ENCODE data around the gene KLHL26. TPM values are rescaled to one million over a fixed set of nuclear protein-coding genes. Genes with fewer than 3 reads are reported as not detected.

The KLHL26 gene
- total and polyA plus RNA-seq, 4 donors, result 2.3 to 5.9 (median 2.4) TPM

DNA sequence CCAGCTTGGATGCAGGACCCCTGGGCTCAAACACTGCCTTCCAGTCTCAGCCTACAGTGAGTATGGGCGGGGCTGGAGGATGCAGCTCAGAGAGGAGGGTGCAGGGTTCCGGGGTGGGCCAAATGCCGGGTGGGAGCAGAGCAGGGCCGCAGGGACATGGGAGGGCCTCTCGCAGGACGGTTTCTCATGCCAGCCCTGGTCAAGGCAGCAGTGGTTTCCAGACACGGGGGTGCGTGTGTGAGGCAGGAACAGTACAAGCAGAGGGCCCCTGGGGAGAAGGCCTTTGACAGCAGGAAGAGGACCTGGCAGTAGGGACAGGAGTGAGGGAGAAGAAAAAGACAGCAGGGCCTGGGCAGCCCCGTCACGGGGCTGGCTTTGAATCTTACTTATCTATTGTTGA is 80.8 kb downstream of the KLHL26 start:
- 94% methylated on average over 10 of the region's 10 CpGs for WGBS
- TF ChIP-seq HNF4A (conservative IDR thresholded peaks at IDR 0.05) (no peak), YY1 (IDR thresholded peaks at IDR 0.05) (no peak), RAD21 (IDR thresholded peaks at IDR 0.05) (no peak), JUND (IDR thresholded peaks at IDR 0.05) (no peak), TAF1 (conservative IDR thresholded peaks at IDR 0.05) (no peak), FOXA1 (IDR thresholded peaks at IDR 0.05) (no peak), EGR1 (IDR thresholded peaks at IDR 0.05; ENCODE audit: low read depth in 2 of 2) (no peak), RXRA (IDR thresholded peaks at IDR 0.05) (no peak), SP1 (IDR thresholded peaks at IDR 0.05) (no peak), FOXA2 (IDR thresholded peaks at IDR 0.05) (no peak), NR2F2 (IDR thresholded peaks at IDR 0.05) (no peak)
- TF ChIP-seq, protein P1, sequence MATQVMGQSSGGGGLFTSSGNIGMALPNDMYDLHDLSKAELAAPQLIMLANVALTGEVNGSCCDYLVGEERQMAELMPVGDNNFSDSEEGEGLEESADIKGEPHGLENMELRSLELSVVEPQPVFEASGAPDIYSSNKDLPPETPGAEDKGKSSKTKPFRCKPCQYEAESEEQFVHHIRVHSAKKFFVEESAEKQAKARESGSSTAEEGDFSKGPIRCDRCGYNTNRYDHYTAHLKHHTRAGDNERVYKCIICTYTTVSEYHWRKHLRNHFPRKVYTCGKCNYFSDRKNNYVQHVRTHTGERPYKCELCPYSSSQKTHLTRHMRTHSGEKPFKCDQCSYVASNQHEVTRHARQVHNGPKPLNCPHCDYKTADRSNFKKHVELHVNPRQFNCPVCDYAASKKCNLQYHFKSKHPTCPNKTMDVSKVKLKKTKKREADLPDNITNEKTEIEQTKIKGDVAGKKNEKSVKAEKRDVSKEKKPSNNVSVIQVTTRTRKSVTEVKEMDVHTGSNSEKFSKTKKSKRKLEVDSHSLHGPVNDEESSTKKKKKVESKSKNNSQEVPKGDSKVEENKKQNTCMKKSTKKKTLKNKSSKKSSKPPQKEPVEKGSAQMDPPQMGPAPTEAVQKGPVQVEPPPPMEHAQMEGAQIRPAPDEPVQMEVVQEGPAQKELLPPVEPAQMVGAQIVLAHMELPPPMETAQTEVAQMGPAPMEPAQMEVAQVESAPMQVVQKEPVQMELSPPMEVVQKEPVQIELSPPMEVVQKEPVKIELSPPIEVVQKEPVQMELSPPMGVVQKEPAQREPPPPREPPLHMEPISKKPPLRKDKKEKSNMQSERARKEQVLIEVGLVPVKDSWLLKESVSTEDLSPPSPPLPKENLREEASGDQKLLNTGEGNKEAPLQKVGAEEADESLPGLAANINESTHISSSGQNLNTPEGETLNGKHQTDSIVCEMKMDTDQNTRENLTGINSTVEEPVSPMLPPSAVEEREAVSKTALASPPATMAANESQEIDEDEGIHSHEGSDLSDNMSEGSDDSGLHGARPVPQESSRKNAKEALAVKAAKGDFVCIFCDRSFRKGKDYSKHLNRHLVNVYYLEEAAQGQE (IDR thresholded peaks at IDR 0.05), result no peak
- TF ChIP-seq, protein P2, sequence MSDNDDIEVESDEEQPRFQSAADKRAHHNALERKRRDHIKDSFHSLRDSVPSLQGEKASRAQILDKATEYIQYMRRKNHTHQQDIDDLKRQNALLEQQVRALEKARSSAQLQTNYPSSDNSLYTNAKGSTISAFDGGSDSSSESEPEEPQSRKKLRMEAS (IDR thresholded peaks at IDR 0.05), result no peak
- TF ChIP-seq, protein P3, sequence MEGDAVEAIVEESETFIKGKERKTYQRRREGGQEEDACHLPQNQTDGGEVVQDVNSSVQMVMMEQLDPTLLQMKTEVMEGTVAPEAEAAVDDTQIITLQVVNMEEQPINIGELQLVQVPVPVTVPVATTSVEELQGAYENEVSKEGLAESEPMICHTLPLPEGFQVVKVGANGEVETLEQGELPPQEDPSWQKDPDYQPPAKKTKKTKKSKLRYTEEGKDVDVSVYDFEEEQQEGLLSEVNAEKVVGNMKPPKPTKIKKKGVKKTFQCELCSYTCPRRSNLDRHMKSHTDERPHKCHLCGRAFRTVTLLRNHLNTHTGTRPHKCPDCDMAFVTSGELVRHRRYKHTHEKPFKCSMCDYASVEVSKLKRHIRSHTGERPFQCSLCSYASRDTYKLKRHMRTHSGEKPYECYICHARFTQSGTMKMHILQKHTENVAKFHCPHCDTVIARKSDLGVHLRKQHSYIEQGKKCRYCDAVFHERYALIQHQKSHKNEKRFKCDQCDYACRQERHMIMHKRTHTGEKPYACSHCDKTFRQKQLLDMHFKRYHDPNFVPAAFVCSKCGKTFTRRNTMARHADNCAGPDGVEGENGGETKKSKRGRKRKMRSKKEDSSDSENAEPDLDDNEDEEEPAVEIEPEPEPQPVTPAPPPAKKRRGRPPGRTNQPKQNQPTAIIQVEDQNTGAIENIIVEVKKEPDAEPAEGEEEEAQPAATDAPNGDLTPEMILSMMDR (IDR thresholded peaks at IDR 0.05; ENCODE audit: low read depth, low read length, missing input control), result no peak
- TF ChIP-seq, protein P4, sequence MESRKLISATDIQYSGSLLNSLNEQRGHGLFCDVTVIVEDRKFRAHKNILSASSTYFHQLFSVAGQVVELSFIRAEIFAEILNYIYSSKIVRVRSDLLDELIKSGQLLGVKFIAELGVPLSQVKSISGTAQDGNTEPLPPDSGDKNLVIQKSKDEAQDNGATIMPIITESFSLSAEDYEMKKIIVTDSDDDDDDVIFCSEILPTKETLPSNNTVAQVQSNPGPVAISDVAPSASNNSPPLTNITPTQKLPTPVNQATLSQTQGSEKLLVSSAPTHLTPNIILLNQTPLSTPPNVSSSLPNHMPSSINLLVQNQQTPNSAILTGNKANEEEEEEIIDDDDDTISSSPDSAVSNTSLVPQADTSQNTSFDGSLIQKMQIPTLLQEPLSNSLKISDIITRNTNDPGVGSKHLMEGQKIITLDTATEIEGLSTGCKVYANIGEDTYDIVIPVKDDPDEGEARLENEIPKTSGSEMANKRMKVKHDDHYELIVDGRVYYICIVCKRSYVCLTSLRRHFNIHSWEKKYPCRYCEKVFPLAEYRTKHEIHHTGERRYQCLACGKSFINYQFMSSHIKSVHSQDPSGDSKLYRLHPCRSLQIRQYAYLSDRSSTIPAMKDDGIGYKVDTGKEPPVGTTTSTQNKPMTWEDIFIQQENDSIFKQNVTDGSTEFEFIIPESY (IDR thresholded peaks at IDR 0.05), result no peak
- TF ChIP-seq, protein P5, sequence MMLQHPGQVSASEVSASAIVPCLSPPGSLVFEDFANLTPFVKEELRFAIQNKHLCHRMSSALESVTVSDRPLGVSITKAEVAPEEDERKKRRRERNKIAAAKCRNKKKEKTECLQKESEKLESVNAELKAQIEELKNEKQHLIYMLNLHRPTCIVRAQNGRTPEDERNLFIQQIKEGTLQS (IDR thresholded peaks at IDR 0.05), result no peak
- DNase-seq (ENCODE audit: low spot score), result no peak
- Histone ChIP-seq H3K27ac (ENCODE audit: low read depth in 1 of 2, low read length in 2 of 2) (no peak overlapping the region), H3K9me3 (ENCODE audit: control insufficient read depth in 4 of 4, low read length in 3 of 4) (no peaks in the 10 kb centered on the region), H3K4me3 (ENCODE audit: low read depth in 1 of 3, low read length in 3 of 3) (no peak overlapping the region), H3K4me1 (ENCODE audit: control insufficient read depth in 4 of 4, insufficient read depth in 4 of 4, low read length in 3 of 4) (peaks cover 0 to 8% (median 6%) of the 10 kb centered on the region in 4 donors), H3K9ac (ENCODE audit: low read depth in 1 of 2, low read length in 2 of 2) (no peak overlapping the region), H3K36me3 (ENCODE audit: control insufficient read depth in 4 of 4, insufficient read depth in 3 of 4, low read depth in 1 of 4, low read length in 3 of 4) (peaks cover 0 to 2% (median 0%) of the 10 kb centered on the region in 4 donors), H3K27me3 (ENCODE audit: control insufficient read depth in 4 of 4, insufficient read depth in 4 of 4, low read length in 3 of 4) (no peaks in the 10 kb centered on the region)

DNA sequence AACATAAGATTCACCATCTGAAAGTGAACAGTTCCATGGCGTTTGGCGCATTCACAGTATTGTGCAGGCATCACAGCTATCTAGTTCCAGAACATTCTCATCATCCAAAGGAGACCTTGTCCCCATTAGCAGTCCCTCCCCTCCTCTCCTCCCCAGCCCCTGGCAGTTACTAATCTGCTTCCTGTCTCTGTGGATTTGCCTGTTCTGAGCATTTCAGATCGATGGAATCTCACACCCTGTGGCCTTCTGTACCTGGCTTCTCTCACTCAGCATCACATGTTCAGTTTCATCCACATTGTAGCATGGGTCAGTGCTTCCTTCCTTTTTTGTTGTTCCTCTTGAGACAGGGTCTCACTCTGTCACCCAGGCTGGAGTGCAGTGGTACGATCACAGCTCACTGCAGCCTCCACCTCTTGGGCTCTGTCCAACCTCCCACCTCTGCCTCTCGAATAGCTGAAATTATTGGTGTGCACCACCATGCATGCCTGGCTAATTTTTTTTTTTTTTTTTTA is 81.2 kb downstream of the KLHL26 start:
- no peaks in the 10 kb centered on the region for H3K27me3 ChIP-seq (ENCODE audit: control insufficient read depth in 4 of 4, insufficient read depth in 4 of 4, low read length in 3 of 4)
- WGBS, result 84% methylated on average over 5 of the region's 5 CpGs
- H3K4me3 ChIP-seq (ENCODE audit: low read depth in 1 of 3, low read length in 3 of 3), result no peak overlapping the region
- H3K36me3 ChIP-seq (ENCODE audit: control insufficient read depth in 4 of 4, insufficient read depth in 3 of 4, low read depth in 1 of 4, low read length in 3 of 4), result peaks cover 0 to 2% (median 0%) of the 10 kb centered on the region in 4 donors
- peaks cover 0 to 6% (median 4%) of the 10 kb centered on the region in 4 donors for H3K4me1 ChIP-seq (ENCODE audit: control insufficient read depth in 4 of 4, insufficient read depth in 4 of 4, low read length in 3 of 4)
- no peak overlapping the region for H3K27ac ChIP-seq (ENCODE audit: low read depth in 1 of 2, low read length in 2 of 2)
- TF ChIP-seq, protein P1 (IDR thresholded peaks at IDR 0.05), result no peak
- no peak for TF ChIP-seq TAF1 (conservative IDR thresholded peaks at IDR 0.05)
- TF ChIP-seq GABPA (IDR thresholded peaks at IDR 0.05 in 1 of 2, conservative IDR thresholded peaks at IDR 0.05 in 1 of 2), result no peak
- no peak for TF ChIP-seq JUND (IDR thresholded peaks at IDR 0.05)
- TF ChIP-seq, protein P3 (IDR thresholded peaks at IDR 0.05; ENCODE audit: low read depth, low read length, missing input control), result no peak
- TF ChIP-seq RAD21 (IDR thresholded peaks at IDR 0.05), result no peak
- TF ChIP-seq FOXA1 (IDR thresholded peaks at IDR 0.05), result no peak
- no peak for TF ChIP-seq EGR1 (IDR thresholded peaks at IDR 0.05; ENCODE audit: low read depth in 2 of 2)
- H3K9me3 ChIP-seq (ENCODE audit: control insufficient read depth in 4 of 4, low read length in 3 of 4), result no peaks in the 10 kb centered on the region
- DNase-seq (ENCODE audit: low spot score), result no peak
- no peak overlapping the region for H3K9ac ChIP-seq (ENCODE audit: low read depth in 1 of 2, low read length in 2 of 2)

All from liver (tissue), 9 donors.